ENCODE data around the gene MSN. TPM values are rescaled to one million over a fixed set of nuclear protein-coding genes. Genes with fewer than 3 reads are reported as not detected.

MSN gene
- total RNA-seq, 2 donors from 2014 or later: 344 to 390 TPM

Other genes starting within 250 kb of the MSN start
- 10 to 100 TPM; 33.6 to 40.2 TPM for gene LAS1L, start 132.9 kb upstream of the MSN start, total RNA-seq